ENCODE results near the gene CR1. TPM values are rescaled to one million over a fixed set of nuclear protein-coding genes. Genes with fewer than 3 reads are reported as not detected.
A peak's percentile ranks its signal among the peaks of the same experiment; 100 is the strongest.

Gene CR1
- total RNA-seq (1 to 10 TPM; 1.3 to 8.0 (median 1.8) TPM), polyA plus RNA-seq (under 1 TPM; 0.44 to 0.61 (median 0.48) TPM)
- long read RNA-seq, donor 1, result 0 reads
- long read RNA-seq, donor 2, result 0 reads
- long read RNA-seq, donor 3, partial matches to known transcripts, result 0 of 1 reads
- long read RNA-seq, donor 3, other reads (novel, unspliced or antisense), result 0 of 1 reads
- long read RNA-seq, donor 4, result 0 reads
- long read RNA-seq, donor 5, result 0 reads
- long read RNA-seq, donor 6, result 0 reads
- long read RNA-seq, donor 7, result 0 reads
- long read RNA-seq, donor 8, result 0 reads
- long read RNA-seq, donor 9, result 0 reads
- long read RNA-seq, donor 10, result 0 reads

GRCh38 chr1:207495801-207496792 is at the start of gene CR1:
Gene CR1 (plus strand): TSS chr1:207496157. CDS start chr1:207496268, 111 bp downstream.
- Histone ChIP-seq H3K4me3 (peak within 1 kb of the TSS; percentile 29 to 51 (median 46)), H3K27me3 (peaks cover 0 to 81% (median 21%) of the 10 kb centered on the region in 3 donors), H3K4me1 (peaks cover 10 to 13% (median 12%) of the 10 kb centered on the region in 4 donors), H3K9me3 (no peaks in the 10 kb centered on the region), H3K27ac (peak within 1 kb of the TSS in 2 of 5 donors; percentile 58 to 81), H3K36me3 (no peaks in the 10 kb centered on the region)
- no peak for TF ChIP-seq CTCF (IDR thresholded peaks at IDR 0.05)
- no peak for TF ChIP-seq POLR2AphosphoS5 (IDR thresholded peaks at IDR 0.05)
- TF ChIP-seq POLR2A (IDR thresholded peaks at IDR 0.05), result no peak
- no peak for TF ChIP-seq EP300 (IDR thresholded peaks at IDR 0.05)
- DNase-seq, result peak; percentile 31 to 53
- 3 to 7% (median 4%) methylated on average over 39 to 68 of the region's 68 CpGs for WGBS, 5 donors
- intact Hi-C loops (cut with DNase I; ENCODE audit: low total_unique reads), result no loop called here

- intact Hi-C loops (cut with DNase I; ENCODE audit: low total_unique reads), result no loop called here
- Histone ChIP-seq H3K4me1 (peaks cover 11 to 18% (median 15%) of the 10 kb centered on the region in 4 donors), H3K27ac (no peak overlapping the region), H3K36me3 (no peaks in the 10 kb centered on the region), H3K27me3 (peaks cover 0 to 63% (median 21%) of the 10 kb centered on the region in 3 donors), H3K4me3 (peak overlapping the region in 3 of 4 donors; percentile 44 to 62 (median 50)), H3K9me3 (no peaks in the 10 kb centered on the region)
- WGBS, 5 donors, result 0 to 9% (median 4%) methylated on average over 1 of the region's 1 CpG
- DNase-seq, result no peak
- TF ChIP-seq CTCF (IDR thresholded peaks at IDR 0.05) (no peak), POLR2AphosphoS5 (IDR thresholded peaks at IDR 0.05) (no peak), POLR2A (IDR thresholded peaks at IDR 0.05) (no peak)
These were observed 42.3 kb upstream of the CR1 start for GRCh38 chr1:207453710-207454045.

- Histone ChIP-seq H3K4me1 (peaks cover 11 to 18% (median 15%) of the 10 kb centered on the region in 4 donors), H3K27ac (peak within 1 kb of the TSS in 1 of 5 donors; percentile 5), H3K27me3 (peaks cover 0 to 63% (median 21%) of the 10 kb centered on the region in 3 donors), H3K4me3 (peak within 1 kb of the TSS; percentile 44 to 62 (median 49)), H3K9me3 (no peaks in the 10 kb centered on the region), H3K36me3 (no peaks in the 10 kb centered on the region)
- DNase-seq, result peak; percentile 58 to 88
- intact Hi-C loops (cut with DNase I; ENCODE audit: low total_unique reads), result no loop called here
- 1 to 2% (median 1%) methylated on average over 36 to 75 of the region's 75 CpGs for WGBS, 5 donors
- TF ChIP-seq EP300 (IDR thresholded peaks at IDR 0.05) (no peak), CTCF (IDR thresholded peaks at IDR 0.05) (no peak), POLR2A (IDR thresholded peaks at IDR 0.05) (no peak), POLR2AphosphoS5 (IDR thresholded peaks at IDR 0.05) (no peak)
These were observed 41.7 kb upstream of the CR1 start, which contains the start of gene CR2 for GRCh38 chr1:207454046-207454964. Gene CR2 (plus strand): TSS chr1:207454328. CDS start chr1:207454419, 91 bp downstream.
